ENCODE measurements around the gene MCM5. TPM values are rescaled to one million over a fixed set of nuclear protein-coding genes. Genes with fewer than 3 reads are reported as not detected.
A peak's percentile ranks its signal among the peaks of the same experiment; 100 is the strongest.

The MCM5 gene
- total RNA-seq, 1 donor from 2014 or later: 80.9 TPM

GRCh38 chr22:35430897-35431322 lies 31.0 kb downstream of the MCM5 start:
- peak; percentile 97 for TF ChIP-seq CTCF (IDR thresholded peaks at IDR 0.05; ENCODE audit: unreplicated experiment)
- H3K27me3 Mint-ChIP-seq (ENCODE audit: unreplicated experiment): peaks cover 5% of the 10 kb centered on the region
- H3K4me1 Mint-ChIP-seq (ENCODE audit: unreplicated experiment): no peaks in the 10 kb centered on the region
- DNase-seq (ENCODE audit: low spot score): peak; percentile 96
- H3K4me3 Mint-ChIP-seq (ENCODE audit: unreplicated experiment): no peak overlapping the region
- H3K36me3 Mint-ChIP-seq (ENCODE audit: low read depth, unreplicated experiment): peaks cover 29% of the 10 kb centered on the region
- no peak overlapping the region for H3K27ac Mint-ChIP-seq (ENCODE audit: unreplicated experiment)
- H3K9me3 Mint-ChIP-seq (ENCODE audit: unreplicated experiment): no peaks in the 10 kb centered on the region

DNA sequence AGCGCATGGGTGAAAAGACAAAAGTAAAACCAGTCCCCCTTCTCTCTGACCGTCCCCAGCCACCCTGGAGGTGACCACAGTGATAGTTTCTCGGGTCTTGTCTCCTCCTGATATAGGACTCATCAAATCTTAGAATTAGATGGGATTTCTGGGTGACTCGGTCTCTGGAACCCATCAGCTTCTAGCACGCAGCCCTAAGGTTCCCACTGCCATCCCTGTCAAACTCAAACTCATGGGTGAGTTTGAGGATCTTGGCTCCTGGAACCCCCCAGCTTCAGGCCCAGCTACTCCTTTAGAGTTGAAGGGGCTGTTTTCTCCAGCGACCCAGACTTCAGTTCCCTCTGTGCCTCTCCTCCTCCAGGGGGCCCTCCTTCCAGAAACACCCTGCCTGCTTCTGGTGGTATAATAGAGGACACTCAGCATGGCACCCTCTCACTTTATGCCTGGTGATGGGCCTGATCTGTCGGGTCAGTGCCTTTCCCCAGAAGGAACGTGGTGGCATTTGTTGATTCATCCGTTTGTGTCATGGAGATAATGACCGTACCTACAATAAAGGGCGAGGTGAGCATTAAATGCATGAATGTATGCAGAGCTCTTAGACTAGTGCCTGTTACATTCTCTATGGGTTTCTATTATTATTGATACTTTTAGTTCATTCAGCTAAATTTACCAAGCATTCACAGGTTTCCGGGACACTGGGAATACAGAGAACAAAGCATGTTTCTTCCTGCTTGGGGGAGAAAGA lies 31.7 kb downstream of the MCM5 start:
- H3K36me3 Mint-ChIP-seq (ENCODE audit: low read depth, unreplicated experiment): peaks cover 28% of the 10 kb centered on the region
- DNase-seq (ENCODE audit: low spot score): no peak
- no peak for TF ChIP-seq CTCF (IDR thresholded peaks at IDR 0.05; ENCODE audit: unreplicated experiment)
- no peaks in the 10 kb centered on the region for H3K9me3 Mint-ChIP-seq (ENCODE audit: unreplicated experiment)
- no peak overlapping the region for H3K4me3 Mint-ChIP-seq (ENCODE audit: unreplicated experiment)
- H3K27me3 Mint-ChIP-seq (ENCODE audit: unreplicated experiment): peaks cover 5% of the 10 kb centered on the region
- no peak overlapping the region for H3K27ac Mint-ChIP-seq (ENCODE audit: unreplicated experiment)
- H3K4me1 Mint-ChIP-seq (ENCODE audit: unreplicated experiment): no peaks in the 10 kb centered on the region

DNA sequence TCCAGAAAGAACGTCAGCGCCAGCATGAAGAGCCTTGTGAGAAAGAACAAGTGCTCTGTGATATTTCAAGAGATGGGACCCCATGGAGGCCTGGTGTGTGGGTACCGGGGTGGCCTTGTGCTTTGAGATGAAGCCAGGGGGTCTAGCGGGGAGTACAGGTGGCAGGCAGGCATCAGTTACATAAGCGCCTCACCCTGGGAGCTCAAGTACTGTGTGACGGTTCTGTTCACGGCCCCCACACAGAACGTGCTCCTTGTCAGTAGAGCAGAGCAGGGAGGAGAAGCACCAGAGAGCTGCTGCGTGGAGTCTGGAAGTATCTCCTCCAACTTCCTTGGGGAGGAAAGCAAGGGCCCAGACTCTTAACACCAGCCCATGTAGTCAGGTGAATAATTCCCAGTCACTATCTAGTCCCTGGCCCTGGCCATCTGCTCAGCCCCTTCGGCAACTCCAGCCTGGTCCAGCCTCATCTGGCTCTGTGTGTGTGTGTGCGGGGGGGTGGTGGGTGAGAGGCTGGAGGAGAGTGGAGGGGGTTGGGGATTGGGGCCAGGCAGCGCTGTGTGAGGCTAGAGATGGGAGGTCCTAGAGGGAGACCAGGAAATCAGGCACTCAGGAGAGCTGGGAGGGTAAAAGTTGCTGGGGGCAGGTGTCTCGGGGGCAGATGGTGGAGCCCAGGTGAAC lies 32.4 kb downstream of the MCM5 start:
- Mint-ChIP-seq H3K4me1 (ENCODE audit: unreplicated experiment) (no peaks in the 10 kb centered on the region), H3K27ac (ENCODE audit: unreplicated experiment) (no peak overlapping the region), H3K4me3 (ENCODE audit: unreplicated experiment) (no peak overlapping the region), H3K36me3 (ENCODE audit: low read depth, unreplicated experiment) (peaks cover 24% of the 10 kb centered on the region), H3K27me3 (ENCODE audit: unreplicated experiment) (peaks cover 5% of the 10 kb centered on the region), H3K9me3 (ENCODE audit: unreplicated experiment) (no peaks in the 10 kb centered on the region)
- no peak for TF ChIP-seq CTCF (IDR thresholded peaks at IDR 0.05; ENCODE audit: unreplicated experiment)
- DNase-seq (ENCODE audit: low spot score): no peak

GRCh38 chr22:35434061-35434710 lies 34.2 kb downstream of the MCM5 start:
- TF ChIP-seq CTCF (IDR thresholded peaks at IDR 0.05; ENCODE audit: unreplicated experiment): no peak
- no peaks in the 10 kb centered on the region for H3K4me1 Mint-ChIP-seq (ENCODE audit: unreplicated experiment)
- peak overlapping the region; percentile 62 for H3K4me3 Mint-ChIP-seq (ENCODE audit: unreplicated experiment)
- H3K27me3 Mint-ChIP-seq (ENCODE audit: unreplicated experiment): peaks cover 5% of the 10 kb centered on the region
- no peak overlapping the region for H3K27ac Mint-ChIP-seq (ENCODE audit: unreplicated experiment)
- H3K9me3 Mint-ChIP-seq (ENCODE audit: unreplicated experiment): no peaks in the 10 kb centered on the region
- DNase-seq (ENCODE audit: low spot score): no peak
- peaks cover 24% of the 10 kb centered on the region for H3K36me3 Mint-ChIP-seq (ENCODE audit: low read depth, unreplicated experiment)
